H1 (cell line): ENCODE measurements around the gene PPP1R27. TPM values are rescaled to one million over a fixed set of nuclear protein-coding genes. Genes with fewer than 3 reads are reported as not detected.
A peak's percentile ranks its signal among the peaks of the same experiment; 100 is the strongest.

ENCODE experiments used
- CTCF ChIA-PET: fragments of 300-600 bp; sonication (Branson Sonifier 250); formaldehyde crosslinking; loops from one replicate; lab custom pipeline; 2021; ENCODE audit not compliant: partially characterized antibody; lab: Charles Lee
- POLR2A ChIA-PET: fragments of 300-600 bp; sonication (Branson Sonifier 250); formaldehyde crosslinking; loops from one replicate; lab custom pipeline; 2021; ENCODE audit warnings: inconsistent platforms; ENCODE audit not compliant: partially characterized antibody; lab: Charles Lee
- DNase-seq, 2 experiments: peaks; one replicate each; pipeline versions ENCODE4 v3.0.0 to v3.0.0-alpha.2; 2010 to 2022; ENCODE audit warnings: low spot score in 2 of 2, low read depth in 1 of 2, mixed read lengths in 1 of 2
- FAIRE-seq: peaks from 2 replicates; lab custom pipeline; 2011; peaks lifted over from hg19 to GRCh38; lab: Jason Lieb, UNC
- H2AFZ ChIP-seq: 2 replicates; pipeline ENCODE4 v1.8.1; 2012; ENCODE audit warnings: low read length, inconsistent platforms
- H2AK5ac ChIP-seq: 2 replicates; pipeline ENCODE4 v1.6.1; 2013; ENCODE audit warnings: low read depth, low read length
- H2BK120ac ChIP-seq: replicated peaks from 2 replicates; pipeline ENCODE3; 2013; ENCODE audit warnings: low read depth, low read length, inconsistent platforms
- H2BK12ac ChIP-seq: 2 replicates; pipeline ENCODE4 v1.6.1; 2013; ENCODE audit warnings: low read depth, low read length
- H2BK15ac ChIP-seq: 2 replicates; pipeline ENCODE4 v1.6.1; 2013; ENCODE audit warnings: low read length
- H2BK20ac ChIP-seq: 2 replicates; pipeline ENCODE4 v1.6.1; 2013; ENCODE audit warnings: low read length
- H2BK5ac ChIP-seq: 2 replicates; pipeline ENCODE4 v1.6.1; 2013; ENCODE audit warnings: low read depth, low read length
- H3K14ac ChIP-seq: 2 replicates; pipeline ENCODE4 v1.6.1; 2013; ENCODE audit warnings: inconsistent platforms; ENCODE audit not compliant: insufficient read length
- H3K18ac ChIP-seq: 2 replicates; pipeline ENCODE4 v1.6.1; 2013; ENCODE audit warnings: low read length; ENCODE audit errors: extremely low read depth
- H3K23ac ChIP-seq: 2 replicates; pipeline ENCODE4 v1.6.1; 2013; ENCODE audit warnings: inconsistent platforms; ENCODE audit not compliant: insufficient read length
- H3K23me2 ChIP-seq: 2 replicates; pipeline ENCODE4 v1.6.1; 2013; ENCODE audit warnings: low read depth, low read length
- H3K27ac ChIP-seq: 2 replicates; pipeline ENCODE4 v1.6.1; 2011; ENCODE audit warnings: low read depth, low read length, inconsistent platforms
- H3K27me3 ChIP-seq, 4 experiments: replicated peaks in 1 of 4; 1 replicate in 1 of 4; 2 replicates in 3 of 4; pipeline versions ENCODE4 v1.6.1 to v1.8.1; 2011 to 2013; ENCODE audit warnings: low read length in 3 of 4, mild to moderate bottlenecking in 3 of 4, inconsistent platforms in 2 of 4, mixed read lengths in 2 of 4, moderate library complexity in 1 of 4; ENCODE audit not compliant: control insufficient read depth in 3 of 4, insufficient read depth in 3 of 4; ENCODE audit errors: extremely low read depth in 1 of 4
- H3K36me3 ChIP-seq, 4 experiments: 2 replicates each; pipeline versions ENCODE4 v1.6.1 to v1.8.1; 2011 to 2013; ENCODE audit warnings: mild to moderate bottlenecking in 4 of 4, low read length in 3 of 4, moderate library complexity in 2 of 4, control low read depth in 1 of 4, inconsistent platforms in 1 of 4; ENCODE audit not compliant: insufficient read depth in 4 of 4, control insufficient read depth in 2 of 4
- H3K4ac ChIP-seq: replicated peaks from 2 replicates; pipeline ENCODE3; 2013; ENCODE audit warnings: low read length, low read depth, mixed read lengths, inconsistent platforms; ENCODE audit not compliant: insufficient read length
- H3K4me1 ChIP-seq, 4 experiments: replicated peaks in 1 of 4; 1 replicate in 1 of 4; 2 replicates in 3 of 4; pipeline versions ENCODE4 v1.6.1 to v1.8.1; 2011 to 2013; ENCODE audit warnings: low read length in 3 of 4, inconsistent platforms in 2 of 4, mixed read lengths in 1 of 4; ENCODE audit not compliant: insufficient read depth in 4 of 4, control insufficient read depth in 3 of 4
- H3K4me2 ChIP-seq, 2 experiments: 2 replicates each; pipeline versions ENCODE4 v1.6.1 to v1.8.1; 2011 to 2013; ENCODE audit warnings: low read depth in 2 of 2, low read length in 2 of 2, control low read depth in 1 of 2, inconsistent platforms in 1 of 2, mild to moderate bottlenecking in 1 of 2; ENCODE audit not compliant: insufficient read depth in 1 of 2
- H3K4me3 ChIP-seq, 4 experiments: fragments of 200-600, 300-600 bp in 1 of 4; sonication (generic), shearing (Covaris generic), sonication (Bioruptor Twin) in 1 of 4; 2 replicates each; pipeline versions ENCODE4 v1.5.1 to v1.8.1; 2011 to 2016; ENCODE audit warnings: low read length in 4 of 4, low read depth in 3 of 4, control low read depth in 2 of 4, inconsistent platforms in 2 of 4, mild to moderate bottlenecking in 2 of 4, mixed read lengths in 1 of 4, moderate library complexity in 1 of 4; ENCODE audit not compliant: insufficient read depth in 2 of 4; ENCODE audit errors: extremely low read depth in 1 of 4
- H3K56ac ChIP-seq: replicated peaks from 2 replicates; pipeline ENCODE3; 2013; ENCODE audit warnings: low read depth, mild to moderate bottlenecking, mixed read lengths, low read length, inconsistent platforms; ENCODE audit not compliant: insufficient read length
- H3K79me1 ChIP-seq: 2 replicates; pipeline ENCODE4 v1.6.1; 2013; ENCODE audit warnings: low read depth, low read length, control low read depth
- H3K79me2 ChIP-seq, 2 experiments: 2 replicates each; pipeline versions ENCODE4 v1.6.1 to v1.8.1; 2012 to 2013; ENCODE audit warnings: low read length in 2 of 2, mild to moderate bottlenecking in 2 of 2, inconsistent platforms in 1 of 2; ENCODE audit not compliant: insufficient read depth in 2 of 2, control insufficient read depth in 1 of 2
- H3K9ac ChIP-seq, 4 experiments: replicated peaks in 1 of 4; 1 replicate in 1 of 4; 2 replicates in 3 of 4; pipeline versions ENCODE4 v1.6.1 to v1.8.1; 2011 to 2013; ENCODE audit warnings: low read depth in 3 of 4, low read length in 3 of 4, control low read depth in 2 of 4, mild to moderate bottlenecking in 2 of 4, moderate library complexity in 2 of 4, inconsistent platforms in 1 of 4; ENCODE audit errors: extremely low read depth in 1 of 4
- H3K9me3 ChIP-seq, 2 experiments: 2 replicates each; pipeline versions ENCODE4 v1.6.1 to v1.8.1; 2012 to 2013; ENCODE audit warnings: mild to moderate bottlenecking in 2 of 2, moderate library complexity in 2 of 2, control low read depth in 1 of 2, inconsistent platforms in 1 of 2, low read depth in 1 of 2, low read length in 1 of 2, mixed read lengths in 1 of 2; ENCODE audit not compliant: insufficient read depth in 2 of 2
- H4K20me1 ChIP-seq, 2 experiments: replicated peaks in 1 of 2; 2 replicates each; pipeline versions ENCODE3 to v1.8.1; 2011 to 2013; ENCODE audit warnings: inconsistent platforms in 2 of 2, low read length in 2 of 2, mild to moderate bottlenecking in 1 of 2; ENCODE audit not compliant: insufficient read depth in 2 of 2, control insufficient read depth in 1 of 2
- H4K5ac ChIP-seq: 2 replicates; pipeline ENCODE4 v1.6.1; 2013; ENCODE audit warnings: low read length, low read depth, mixed read lengths, inconsistent platforms; ENCODE audit not compliant: insufficient read length
- H4K8ac ChIP-seq: 2 replicates; pipeline ENCODE4 v1.8.0; 2013; ENCODE audit warnings: mild to moderate bottlenecking, moderate library complexity, low read length, inconsistent platforms; ENCODE audit not compliant: insufficient read depth; ENCODE audit errors: extremely low read depth
- H4K91ac ChIP-seq: replicated peaks from 2 replicates; pipeline ENCODE3; 2013; ENCODE audit warnings: low read length, mixed read lengths, inconsistent platforms; ENCODE audit not compliant: insufficient read length
- BRCA1 ChIP-seq: IDR thresholded peaks from 2 replicates; pipeline ENCODE4 v1.6.1; 2012; ENCODE audit warnings: low read depth, low read length, improper control_type of control experiment
- CREB1 ChIP-seq: IDR thresholded peaks from 2 replicates; pipeline ENCODE4 v1.6.1; 2012; ENCODE audit warnings: inconsistent platforms
- KDM1A ChIP-seq: fragments of 200-600, 300-600 bp; sonication (generic); IDR thresholded peaks from 2 replicates; pipeline ENCODE4 v1.7.1; 2016; ENCODE audit warnings: mild to moderate bottlenecking, low read length, borderline replicate concordance
- POLR2AphosphoS5 ChIP-seq: IDR thresholded peaks from 2 replicates; pipeline ENCODE4 v1.6.1; 2011; ENCODE audit warnings: low read depth, low read length
- RXRA ChIP-seq: IDR thresholded peaks from 2 replicates; pipeline ENCODE4 v1.6.1; 2011; ENCODE audit warnings: low read depth, mild to moderate bottlenecking, low read length, moderate library complexity; ENCODE audit not compliant: insufficient read depth
- SAP30 ChIP-seq: fragments of 300-600 bp; sonication (generic); IDR thresholded peaks from 2 replicates; pipeline ENCODE4 v1.7.1; 2012; ENCODE audit warnings: low read length, moderate library complexity, mild to moderate bottlenecking, inconsistent platforms; ENCODE audit not compliant: insufficient read depth, insufficient replicate concordance
- TCF12 ChIP-seq: IDR thresholded peaks from 2 replicates; pipeline ENCODE4 v1.6.1; 2011; ENCODE audit warnings: low read depth, mild to moderate bottlenecking, low read length
- TEAD4 ChIP-seq: IDR thresholded peaks from 2 replicates; pipeline ENCODE4 v1.6.1; 2012; ENCODE audit warnings: low read depth, low read length, inconsistent platforms, mixed read lengths
- WGBS, 2 experiments: shearing (Covaris generic) in 1 of 2; methylation state at CpG; one replicate each; pipeline versions ENCODE4 v1.1.6 to v1.1.7; 2013 to 2015; ENCODE audit warnings: low lambda C conversion rate in 2 of 2, mixed read lengths in 2 of 2, inconsistent platforms in 1 of 2, low coverage in 1 of 2, missing lambda C conversion rate in 1 of 2; ENCODE audit not compliant: insufficient replicate concordance in 2 of 2, insufficient coverage in 1 of 2, insufficient read length in 1 of 2; ENCODE audit errors: extremely low coverage in 1 of 2, missing lambda C conversion rate in 1 of 2; 5-methylcytosine and 5-hydroxymethylcytosine counted together
- polyA plus RNA-seq, 7 experiments: library from polyadenylated mRNA; depleted of rRNA in 3 of 7; stranded (reverse) in 5 of 7; unstranded in 2 of 7; fragments of >200 nt in 5 of 7; fragments of 200-250 nt in 2 of 7; gene quantifications; 1 replicate in 5 of 7; 2 replicates in 1 of 7; 4 replicates in 1 of 7; pipeline versions ENCODE4 v1.2.1 to v1.2.3, GENCODE V29; 2011 to 2013; ENCODE audit warnings: missing spikeins in 2 of 7, mixed read lengths in 2 of 7
- total RNA-seq: library from RNA; stranded (reverse); fragmentation: NEBNext Ultra II Directional; extraction: Animal tissue kit (Norgen Biotek cat#: 25700); gene quantifications from 2 replicates; pipeline ENCODE4 v1.2.1, GENCODE V29; 2021

Gene PPP1R27
- total and polyA plus RNA-seq, 2 of the 8 experiments (the other 6 are each of a cell fraction or from before 2014, with no cell fraction given), result 0.27 TPM; not detected in 1

- Histone ChIP-seq H2BK5ac (no peak overlapping the region), H3K14ac (no peak overlapping the region), H3K79me1 (peaks cover 13% of the 10 kb centered on the region), H3K79me2 (peaks cover 0 to 20% of the 10 kb centered on the region in 2 experiments; a peak in 3 of 4 replicates), H4K91ac (no peak overlapping the region), H3K4me1 (no peaks in the 10 kb centered on the region), H3K9me3 (no peaks in the 10 kb centered on the region), H3K4ac (no peak overlapping the region), H3K27ac (no peak overlapping the region), H3K4me3 (no peak overlapping the region), H4K20me1 (peaks cover 19 to 23% of the 10 kb centered on the region in 2 experiments), H2AK5ac (no peak overlapping the region), H3K9ac (no peak overlapping the region), H3K23me2 (no peaks in the 10 kb centered on the region), H2BK120ac (no peak overlapping the region), H3K18ac (no peak overlapping the region), H3K27me3 (no peaks in the 10 kb centered on the region), H3K56ac (no peak overlapping the region), H2BK12ac (no peak overlapping the region), H3K23ac (no peak overlapping the region), H2AFZ (no peak overlapping the region), H3K36me3 (peaks cover 31 to 60% (median 38%) of the 10 kb centered on the region in 4 experiments), H2BK20ac (no peak overlapping the region), H4K8ac (no peak overlapping the region), H4K5ac (no peak overlapping the region), H2BK15ac (no peak overlapping the region), H3K4me2 (no peak overlapping the region)
- ChIA-PET CTCF (interaction anchor here (0.8 to 3.9 kb wide), 2 partner anchors 15 to 62 kb away, joined by 3 to 24 read pairs; partner anchors contain the start of gene ARHGDIA), POLR2A (interaction anchor here (0.7 to 12.3 kb wide), 15 partner anchors 8 to 176 kb away, joined by 3 to 151 read pairs (median 4); partner anchors contain the start of genes ARHGDIA, CENPX, NPB and P4HB)
- TF ChIP-seq CREB1, result no peak
- 0 out of 2 replicates have a peak, but pooled peaks have one; percentile 50 for TF ChIP-seq POLR2AphosphoS5
- TF ChIP-seq RXRA, result no peak
- TF ChIP-seq TEAD4, result no peak
- TF ChIP-seq KDM1A, result no peak
- TF ChIP-seq SAP30, result no peak
- TF ChIP-seq BRCA1, result no peak
- TF ChIP-seq TCF12, result no peak
- FAIRE-seq (no peak), DNase-seq (no peak)
- 92% methylated on average over 10 of the region's 11 CpGs; no CpG with 5 or more reads in 1 of the 2 experiments for whole genome bisulfite sequencing, 2 experiments
These were observed 49.7 kb upstream of the PPP1R27 start for GRCh38 chr17:81884520-81884919.
